Endothelial cell of umbilical vein (primary cell): ENCODE results near the gene CRB1.

Source experiments
- CTCF ChIP-seq, 2 donors: IDR thresholded peaks; 1 replicate in 1 of 2; 2 replicates in 1 of 2; pipeline ENCODE4 v1.5.1; 2011; ENCODE audit warnings: low read length in 2 of 2, mild to moderate bottlenecking in 2 of 2, moderate library complexity in 2 of 2, control low read depth in 1 of 2, inconsistent platforms in 1 of 2, low read depth in 1 of 2; ENCODE audit not compliant: insufficient read depth in 1 of 2; ENCODE audit errors: extremely low read depth in 1 of 2
- EZH2 ChIP-seq: IDR thresholded peaks from 2 replicates; pipeline ENCODE4 v1.6.1; 2012; ENCODE audit warnings: borderline replicate concordance, low read depth, mild to moderate bottlenecking, moderate library complexity, low read length, inconsistent platforms; ENCODE audit not compliant: severe bottlenecking
- MYC ChIP-seq: IDR thresholded peaks from one replicate; pipeline ENCODE4 v1.6.1; 2011; ENCODE audit warnings: mild to moderate bottlenecking, low read depth, low read length
- POLR2A ChIP-seq: IDR thresholded peaks from 2 replicates; pipeline ENCODE4 v1.6.1; 2012; ENCODE audit warnings: low read depth, mild to moderate bottlenecking, control low read depth, low read length

GRCh38 chr1:197330213-197330612, 62.2 kb downstream of the CRB1 start:
- TF ChIP-seq CTCF (IDR thresholded peaks at IDR 0.05; ENCODE audit: extremely low read depth in 1 of 2, insufficient read depth in 1 of 2, low read depth in 1 of 2, low read length in 2 of 2) (no peak), EZH2 (no peak), MYC (no peak), POLR2A (no peak)
